ENCODE data around the gene RIPOR1.

Gene RIPOR1

DNA sequence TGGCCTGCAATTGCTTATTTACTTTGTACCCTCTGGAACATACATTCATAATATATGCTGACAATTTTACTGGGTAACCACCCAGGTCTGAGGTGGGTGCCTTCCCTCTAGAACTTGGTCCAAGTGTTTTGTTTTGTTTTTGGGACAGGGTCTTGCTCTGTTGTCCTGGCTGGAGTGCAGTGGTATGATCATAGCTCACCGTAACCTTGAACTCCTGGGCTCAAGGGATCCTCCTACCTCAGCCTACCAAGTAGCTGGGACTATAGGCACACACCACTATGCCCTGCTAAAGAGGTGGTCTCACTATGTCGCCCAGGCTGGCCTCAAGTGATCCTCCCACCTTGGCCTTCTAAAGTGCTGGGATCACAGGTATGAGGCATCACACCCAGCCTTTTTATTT lies 22.5 kb downstream of the RIPOR1 start:
- Histone ChIP-seq H3K4me3 (replicated peaks; ENCODE audit: insufficient read depth, low read length) (no peak overlapping the region), H3K27ac (replicated peaks) (no peak overlapping the region), H3K27me3 (ENCODE audit: insufficient read depth, poor library complexity, severe bottlenecking) (no peaks in the 10 kb centered on the region)
- TF ChIP-seq SPI1 (IDR thresholded peaks at IDR 0.05; ENCODE audit: borderline replicate concordance, low read depth), result no peak
- TF ChIP-seq, protein P1, sequence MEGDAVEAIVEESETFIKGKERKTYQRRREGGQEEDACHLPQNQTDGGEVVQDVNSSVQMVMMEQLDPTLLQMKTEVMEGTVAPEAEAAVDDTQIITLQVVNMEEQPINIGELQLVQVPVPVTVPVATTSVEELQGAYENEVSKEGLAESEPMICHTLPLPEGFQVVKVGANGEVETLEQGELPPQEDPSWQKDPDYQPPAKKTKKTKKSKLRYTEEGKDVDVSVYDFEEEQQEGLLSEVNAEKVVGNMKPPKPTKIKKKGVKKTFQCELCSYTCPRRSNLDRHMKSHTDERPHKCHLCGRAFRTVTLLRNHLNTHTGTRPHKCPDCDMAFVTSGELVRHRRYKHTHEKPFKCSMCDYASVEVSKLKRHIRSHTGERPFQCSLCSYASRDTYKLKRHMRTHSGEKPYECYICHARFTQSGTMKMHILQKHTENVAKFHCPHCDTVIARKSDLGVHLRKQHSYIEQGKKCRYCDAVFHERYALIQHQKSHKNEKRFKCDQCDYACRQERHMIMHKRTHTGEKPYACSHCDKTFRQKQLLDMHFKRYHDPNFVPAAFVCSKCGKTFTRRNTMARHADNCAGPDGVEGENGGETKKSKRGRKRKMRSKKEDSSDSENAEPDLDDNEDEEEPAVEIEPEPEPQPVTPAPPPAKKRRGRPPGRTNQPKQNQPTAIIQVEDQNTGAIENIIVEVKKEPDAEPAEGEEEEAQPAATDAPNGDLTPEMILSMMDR (IDR thresholded peaks at IDR 0.05; ENCODE audit: insufficient read depth, low read length), result no peak
- no peak for TF ChIP-seq POLR2AphosphoS5 (IDR thresholded peaks at IDR 0.05; ENCODE audit: low read depth)
- TF ChIP-seq, protein P2, sequence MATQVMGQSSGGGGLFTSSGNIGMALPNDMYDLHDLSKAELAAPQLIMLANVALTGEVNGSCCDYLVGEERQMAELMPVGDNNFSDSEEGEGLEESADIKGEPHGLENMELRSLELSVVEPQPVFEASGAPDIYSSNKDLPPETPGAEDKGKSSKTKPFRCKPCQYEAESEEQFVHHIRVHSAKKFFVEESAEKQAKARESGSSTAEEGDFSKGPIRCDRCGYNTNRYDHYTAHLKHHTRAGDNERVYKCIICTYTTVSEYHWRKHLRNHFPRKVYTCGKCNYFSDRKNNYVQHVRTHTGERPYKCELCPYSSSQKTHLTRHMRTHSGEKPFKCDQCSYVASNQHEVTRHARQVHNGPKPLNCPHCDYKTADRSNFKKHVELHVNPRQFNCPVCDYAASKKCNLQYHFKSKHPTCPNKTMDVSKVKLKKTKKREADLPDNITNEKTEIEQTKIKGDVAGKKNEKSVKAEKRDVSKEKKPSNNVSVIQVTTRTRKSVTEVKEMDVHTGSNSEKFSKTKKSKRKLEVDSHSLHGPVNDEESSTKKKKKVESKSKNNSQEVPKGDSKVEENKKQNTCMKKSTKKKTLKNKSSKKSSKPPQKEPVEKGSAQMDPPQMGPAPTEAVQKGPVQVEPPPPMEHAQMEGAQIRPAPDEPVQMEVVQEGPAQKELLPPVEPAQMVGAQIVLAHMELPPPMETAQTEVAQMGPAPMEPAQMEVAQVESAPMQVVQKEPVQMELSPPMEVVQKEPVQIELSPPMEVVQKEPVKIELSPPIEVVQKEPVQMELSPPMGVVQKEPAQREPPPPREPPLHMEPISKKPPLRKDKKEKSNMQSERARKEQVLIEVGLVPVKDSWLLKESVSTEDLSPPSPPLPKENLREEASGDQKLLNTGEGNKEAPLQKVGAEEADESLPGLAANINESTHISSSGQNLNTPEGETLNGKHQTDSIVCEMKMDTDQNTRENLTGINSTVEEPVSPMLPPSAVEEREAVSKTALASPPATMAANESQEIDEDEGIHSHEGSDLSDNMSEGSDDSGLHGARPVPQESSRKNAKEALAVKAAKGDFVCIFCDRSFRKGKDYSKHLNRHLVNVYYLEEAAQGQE (IDR thresholded peaks at IDR 0.05; ENCODE audit: insufficient replicate concordance, low read depth), result no peak
- TF ChIP-seq GABPA (IDR thresholded peaks at IDR 0.05; ENCODE audit: low read depth), result no peak
- no peak for DNase-seq (ENCODE audit: low read depth in 1 of 2, low spot score in 1 of 2)

DNA sequence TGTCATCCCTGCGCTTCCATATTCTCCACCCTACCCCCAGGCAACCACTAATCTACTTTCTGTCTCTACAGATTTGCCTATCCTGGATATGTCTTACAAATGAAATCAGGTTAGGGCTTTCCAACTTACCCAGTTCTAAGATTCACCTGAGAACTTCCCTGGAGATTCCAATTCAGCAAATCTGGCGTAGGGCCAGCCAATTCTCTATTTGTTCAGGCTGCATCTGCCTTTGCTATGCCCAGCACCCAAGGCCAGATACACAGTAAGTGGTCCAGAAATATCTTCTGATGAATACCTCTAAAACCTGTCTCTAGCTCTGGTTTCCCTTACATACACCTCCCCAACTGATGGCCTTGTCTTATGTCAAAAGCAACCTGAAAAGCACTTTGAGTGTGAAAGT lies 23.3 kb downstream of the RIPOR1 start:
- H3K27me3 ChIP-seq (ENCODE audit: insufficient read depth, poor library complexity, severe bottlenecking), result no peaks in the 10 kb centered on the region
- no peak overlapping the region for H3K4me3 ChIP-seq (replicated peaks; ENCODE audit: insufficient read depth, low read length)
- H3K27ac ChIP-seq (replicated peaks), result no peak overlapping the region; the same call in 1 of the 2 replicates
- TF ChIP-seq SPI1 (IDR thresholded peaks at IDR 0.05; ENCODE audit: borderline replicate concordance, low read depth) (no peak), POLR2AphosphoS5 (IDR thresholded peaks at IDR 0.05; ENCODE audit: low read depth) (no peak), GABPA (IDR thresholded peaks at IDR 0.05; ENCODE audit: low read depth) (no peak)
- TF ChIP-seq, protein P2 (IDR thresholded peaks at IDR 0.05; ENCODE audit: insufficient replicate concordance, low read depth), result no peak
- TF ChIP-seq, protein P1 (IDR thresholded peaks at IDR 0.05; ENCODE audit: insufficient read depth, low read length), result no peak
- DNase-seq (ENCODE audit: low read depth in 1 of 2, low spot score in 1 of 2), result no peak

DNA sequence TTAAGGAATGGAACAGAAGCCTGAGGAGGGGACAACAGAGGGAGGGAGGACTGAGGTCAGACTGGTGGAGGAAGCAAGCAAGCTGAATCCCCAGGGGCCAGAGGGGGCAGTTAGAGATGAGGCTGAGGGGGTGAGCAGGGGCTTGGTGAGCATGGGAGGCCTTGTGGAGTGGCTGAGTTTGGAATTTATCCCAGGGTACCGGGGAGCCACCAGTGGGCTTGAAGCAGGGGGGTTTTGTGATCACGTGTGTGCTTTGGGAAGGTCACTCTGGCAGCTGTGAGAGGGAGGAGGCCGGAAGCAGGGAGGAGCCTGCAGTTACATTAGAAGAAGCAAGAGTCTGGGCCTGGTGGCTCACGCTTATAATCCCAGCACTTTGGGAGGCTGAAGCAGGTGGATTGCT lies 23.8 kb downstream of the RIPOR1 start:
- H3K27ac ChIP-seq (replicated peaks), result peak overlapping the region; percentile 23; the same call in 1 of the 2 replicates
- TF ChIP-seq, protein P1 (IDR thresholded peaks at IDR 0.05; ENCODE audit: insufficient read depth, low read length), result no peak
- TF ChIP-seq GABPA (IDR thresholded peaks at IDR 0.05; ENCODE audit: low read depth), result no peak
- no peak for TF ChIP-seq POLR2AphosphoS5 (IDR thresholded peaks at IDR 0.05; ENCODE audit: low read depth)
- TF ChIP-seq, protein P2 (IDR thresholded peaks at IDR 0.05; ENCODE audit: insufficient replicate concordance, low read depth), result no peak
- no peak for TF ChIP-seq SPI1 (IDR thresholded peaks at IDR 0.05; ENCODE audit: borderline replicate concordance, low read depth)
- H3K4me3 ChIP-seq (replicated peaks; ENCODE audit: insufficient read depth, low read length), result no peak overlapping the region
- H3K27me3 ChIP-seq (ENCODE audit: insufficient read depth, poor library complexity, severe bottlenecking), result no peaks in the 10 kb centered on the region
- peak in 1 of 2 experiments; percentile 28 for DNase-seq (ENCODE audit: low read depth in 1 of 2, low spot score in 1 of 2)
